Stimulated activated CD8-positive, alpha-beta memory T cell treated with anti-CD3 and anti-CD28 coated beads, Interleukin-7, amount 100 ng/mL, for 48 hours (primary cell): ENCODE measurements around the gene PNLDC1.
A peak's percentile ranks its signal among the peaks of the same experiment; 100 is the strongest.
"Not testable (repeated sequence)": the region's sequence is repeated elsewhere in the genome, so short reads cannot be mapped to it uniquely, and the experiment has no call there.

ENCODE experiments used
- DNase-seq, 2 donors: peaks; one replicate each; pipeline ENCODE4 v3.0.0-alpha.2; 2020; ENCODE audit warnings: low read depth in 1 of 2; ENCODE audit errors: extremely low read depth in 1 of 2

PNLDC1 gene

DNA sequence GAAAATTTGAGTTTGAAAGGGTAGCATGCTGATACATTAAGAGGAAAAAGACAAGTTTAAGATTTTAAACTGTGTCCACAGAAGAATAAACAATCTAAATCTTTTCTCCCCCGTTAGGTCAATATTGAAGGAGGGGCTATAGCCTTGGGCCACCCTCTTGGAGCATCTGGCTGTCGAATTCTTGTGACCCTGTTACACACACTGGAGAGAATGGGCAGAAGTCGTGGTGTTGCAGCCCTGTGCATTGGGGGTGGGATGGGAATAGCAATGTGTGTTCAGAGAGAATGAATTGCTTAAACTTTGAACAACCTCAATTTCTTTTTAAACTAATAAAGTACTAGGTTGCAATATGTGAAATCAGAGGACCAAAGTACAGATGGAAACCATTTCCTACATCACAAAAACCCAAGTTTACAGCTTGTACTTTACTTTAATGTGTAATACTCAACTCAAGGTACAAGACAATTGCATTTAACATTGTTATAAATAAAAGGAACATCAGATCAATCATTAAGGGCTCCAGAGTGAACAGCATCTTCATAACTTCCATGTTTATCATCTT, 21.5 kb upstream of the PNLDC1 start:
- DNase-seq = no peak

DNA sequence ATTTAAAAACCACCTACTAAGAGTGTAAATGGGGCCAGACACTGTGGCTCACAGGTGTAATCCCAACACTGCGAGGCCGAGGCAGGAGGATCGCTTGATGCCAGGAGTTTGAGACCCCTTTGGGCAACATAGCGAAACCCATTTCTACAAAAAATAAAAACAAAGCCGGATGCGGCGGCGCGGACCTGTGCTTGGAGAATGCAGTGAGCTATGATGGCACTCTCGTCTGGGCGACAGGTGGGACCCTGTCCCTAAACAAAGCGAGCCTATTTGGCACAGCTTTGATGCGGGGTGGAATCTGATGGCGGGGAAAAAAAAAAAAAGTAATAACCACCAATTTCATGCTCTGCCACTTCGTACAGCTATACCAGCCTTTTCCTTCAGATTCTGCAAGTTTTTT, 11.8 kb upstream of the PNLDC1 start:
- no peak for DNase-seq

GRCh38 chr6:159788753-159789376, 11.2 kb upstream of the PNLDC1 start:
- no peak for DNase-seq

- peak; percentile 98 to 100 for DNase-seq
Observed at GRCh38 chr6:159789377-159790148, 10.5 kb upstream of the PNLDC1 start, which contains the start of gene TCP1. Gene TCP1, minus strand, starts transcription at chr6:159789602. Its CDS starts 134 bp downstream, at chr6:159789468.

- DNase-seq = peak; percentile 71 to 93
Observed at GRCh38 chr6:159790149-159790955, 9.7 kb upstream of the PNLDC1 start, which contains the start of gene MRPL18. Gene MRPL18, plus strand, starts transcription at chr6:159790467. Its CDS starts 121 bp downstream, at chr6:159790588.

GRCh38 chr6:159790956-159791598, 9.0 kb upstream of the PNLDC1 start:
- no peak for DNase-seq

DNA sequence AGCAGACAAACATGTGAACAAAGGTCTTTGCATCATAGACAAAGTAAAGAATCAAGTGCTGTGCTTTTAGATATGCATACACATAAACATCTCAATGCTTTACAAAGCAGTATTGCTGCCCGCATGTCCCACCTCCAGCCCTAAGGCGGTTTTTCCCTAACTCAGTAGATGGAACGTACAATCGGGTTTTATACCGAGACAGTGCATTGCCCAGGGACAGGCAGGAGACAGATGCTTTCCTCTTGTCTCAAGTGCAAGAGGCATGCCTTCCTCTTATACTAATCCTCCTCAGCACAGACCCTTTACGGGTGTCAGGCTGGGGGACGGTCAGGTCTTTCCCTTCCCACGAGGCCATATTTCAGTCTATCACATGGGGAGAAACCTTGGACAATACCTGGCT, 5.1 kb upstream of the PNLDC1 start:
- not testable (repeated sequence) for DNase-seq

DNA sequence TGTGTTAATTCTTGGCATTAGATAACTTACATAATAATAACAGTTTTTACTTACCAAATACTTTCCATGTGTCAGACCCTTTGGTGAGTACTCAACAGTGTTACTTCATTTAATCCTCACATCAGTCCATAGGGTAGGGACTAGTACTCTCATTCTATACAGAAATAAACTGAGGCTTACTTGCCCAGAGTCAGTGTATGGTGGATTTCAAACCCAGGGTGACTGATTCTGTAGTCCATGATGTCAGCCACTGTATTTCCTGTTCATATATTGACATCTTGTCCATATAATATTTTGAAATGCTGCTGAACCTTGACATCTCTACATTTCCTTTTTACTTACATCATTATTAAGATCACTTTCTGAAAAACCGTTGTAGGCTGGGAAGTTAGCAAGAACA, 2.5 kb upstream of the PNLDC1 start:
- no peak for DNase-seq

GRCh38 chr6:159801935-159802334, 1.9 kb downstream of the PNLDC1 start:
- DNase-seq = no peak

DNA sequence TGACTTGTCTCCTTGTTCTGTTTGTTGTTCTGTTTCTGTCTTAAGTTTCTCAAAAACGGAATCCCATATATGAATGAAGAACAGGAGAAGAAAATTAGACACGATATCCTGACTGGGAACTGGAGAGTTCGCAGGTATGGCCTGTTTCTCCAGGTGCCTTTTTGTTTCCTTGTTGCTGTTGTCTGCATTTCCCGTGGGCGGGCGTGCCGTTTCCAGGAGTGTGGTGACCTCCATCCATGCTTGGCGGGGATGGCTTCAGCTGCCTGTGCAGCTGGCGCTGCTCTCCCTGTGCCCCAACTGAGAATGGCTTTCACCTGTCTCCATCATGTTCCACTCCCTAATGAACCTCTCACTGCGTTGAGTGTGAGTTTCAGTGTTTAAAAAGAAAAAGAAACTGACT, 4.4 kb downstream of the PNLDC1 start:
- DNase-seq = no peak

DNA sequence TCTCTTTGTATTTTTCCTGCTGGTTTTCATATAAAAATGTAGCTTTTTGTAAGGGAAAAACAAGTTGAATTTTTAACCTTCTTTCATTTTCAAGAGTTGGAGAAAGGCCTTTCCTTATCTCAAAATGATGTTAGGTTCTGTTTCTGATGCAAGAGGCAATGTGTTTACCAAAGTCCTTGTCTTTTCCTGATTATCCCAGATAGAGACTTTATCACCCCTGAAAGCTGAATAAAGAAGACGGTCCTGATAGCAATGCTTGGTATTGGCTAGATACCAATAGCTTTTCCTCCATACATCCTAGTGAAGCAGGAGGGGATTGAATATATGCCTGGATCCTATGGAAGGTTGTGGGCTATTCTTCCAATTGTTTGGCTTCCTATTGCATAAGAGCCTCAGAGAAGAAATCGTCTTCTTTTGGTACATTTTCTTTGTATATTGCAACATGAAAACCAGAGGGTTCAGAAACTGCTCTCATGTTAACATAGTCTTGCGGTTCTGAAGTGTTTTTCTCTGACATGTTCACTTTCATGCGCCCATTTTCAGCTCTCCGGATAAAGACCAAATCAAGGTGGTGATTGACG, 5.5 kb downstream of the PNLDC1 start:
- no peak for DNase-seq

DNA sequence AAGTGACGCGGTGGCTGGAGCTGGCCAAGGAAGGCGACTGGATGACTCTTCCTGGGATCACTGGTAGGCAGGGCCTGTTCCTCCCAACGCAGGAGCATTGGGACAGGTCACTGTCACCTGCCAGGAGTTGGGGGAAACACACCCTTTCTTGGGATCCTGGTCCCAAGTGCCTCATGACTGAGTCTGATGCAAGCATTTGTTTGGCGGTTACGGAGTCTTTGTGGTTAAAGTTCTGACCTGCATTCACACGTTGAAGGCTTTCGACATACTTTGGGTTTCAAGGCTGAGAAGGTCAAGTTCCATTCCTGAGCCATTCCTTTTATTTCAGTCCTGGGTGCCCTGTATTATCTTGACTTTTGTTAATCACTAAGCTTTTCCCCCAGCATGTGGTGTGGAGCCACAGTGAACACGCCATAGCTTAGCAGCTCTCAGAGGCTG, 6.0 kb downstream of the PNLDC1 start:
- no peak for DNase-seq

DNA sequence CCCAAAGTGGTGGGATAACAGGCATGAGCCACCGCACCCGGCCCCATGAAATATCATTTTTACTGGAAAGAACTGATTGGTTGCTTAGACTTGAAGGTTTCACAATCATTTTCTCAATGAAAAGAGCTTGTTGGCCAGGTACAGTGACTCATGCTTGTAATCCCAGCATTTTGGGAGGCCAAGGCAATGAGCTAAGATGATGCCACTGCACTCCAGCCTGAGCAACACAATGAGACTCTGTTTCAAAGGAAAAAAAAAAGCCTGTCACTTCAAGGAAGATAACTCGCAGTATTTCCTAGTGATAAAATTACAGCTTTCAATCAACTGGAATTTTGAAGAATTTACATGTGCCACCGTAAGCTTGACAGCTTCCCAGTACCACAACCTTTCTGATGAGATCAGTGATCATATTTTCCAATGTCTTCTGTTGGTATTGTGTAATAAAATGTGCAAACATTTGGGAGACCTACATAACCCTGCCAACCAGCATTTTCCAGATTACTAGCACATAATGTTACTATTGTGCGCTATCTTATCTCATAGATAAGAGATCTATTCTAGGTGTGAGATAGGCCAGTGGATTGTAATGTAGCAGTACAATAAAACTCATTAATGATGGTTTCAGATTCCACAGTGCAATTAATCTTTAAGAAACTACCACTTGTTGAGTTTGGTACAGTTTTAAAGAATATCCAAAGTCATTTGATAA, 7.2 kb downstream of the PNLDC1 start:
- no peak for DNase-seq

DNA sequence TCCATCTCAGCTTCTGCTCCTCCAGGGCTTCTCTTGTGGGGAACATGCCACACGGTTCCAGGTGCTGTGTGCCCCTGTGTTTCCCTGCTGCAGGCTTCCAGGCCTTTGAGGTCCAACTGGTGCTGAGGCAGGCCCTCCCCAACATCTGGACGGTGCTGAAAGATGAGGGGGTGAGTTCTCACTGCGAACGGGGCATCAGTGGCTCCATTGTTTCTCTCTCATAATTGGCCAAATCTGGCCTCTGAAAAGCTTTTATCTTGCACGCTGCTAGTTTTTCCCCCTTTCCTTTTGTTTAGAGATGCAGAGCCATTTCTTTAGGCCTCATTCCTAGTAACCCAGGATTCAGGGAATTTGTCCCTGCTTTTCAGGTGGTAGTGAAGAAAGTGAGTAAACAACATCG, 8.6 kb downstream of the PNLDC1 start:
- DNase-seq = no peak

GRCh38 chr6:159809149-159809548, 9.1 kb downstream of the PNLDC1 start:
- DNase-seq = no peak

DNA sequence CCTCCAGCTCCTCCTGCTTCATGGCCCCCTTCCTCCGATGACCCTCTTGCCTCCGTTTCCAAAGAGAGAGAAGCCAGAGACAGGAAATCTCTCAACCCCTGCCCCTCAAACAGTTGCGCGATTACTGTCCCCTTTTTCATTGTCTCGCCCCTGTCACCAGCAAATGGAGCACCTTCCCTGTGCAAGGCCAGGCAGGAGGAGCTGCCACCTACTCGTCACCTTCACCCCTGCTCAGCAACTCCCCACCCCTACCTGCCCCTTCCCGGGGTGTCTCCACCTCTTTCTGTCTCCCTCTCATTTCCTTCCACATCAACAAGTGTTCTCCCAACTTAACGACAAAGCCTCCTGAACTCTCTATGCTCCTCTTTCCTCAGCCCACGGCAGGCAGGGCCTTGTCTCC, 13.7 kb downstream of the PNLDC1 start:
- no peak for DNase-seq

DNA sequence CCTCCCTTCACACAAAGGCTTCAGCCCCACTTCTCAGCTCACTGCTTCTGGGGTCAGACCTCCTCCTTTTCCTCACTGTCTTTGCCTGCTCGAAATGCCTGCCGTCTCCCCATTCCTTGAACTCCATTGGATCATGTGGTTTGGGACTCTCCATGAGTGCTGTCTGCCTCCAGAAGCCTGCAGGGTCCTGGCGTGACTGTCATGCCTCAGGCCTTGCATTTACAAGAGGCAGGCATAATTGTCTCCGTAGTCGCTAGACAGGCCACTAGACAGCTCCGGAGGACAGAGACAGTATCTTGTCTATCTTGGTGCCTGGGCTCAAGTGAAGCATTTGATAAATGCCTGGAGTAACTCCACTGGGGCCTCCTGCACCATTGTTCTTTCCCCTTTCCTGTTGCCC, 15.3 kb downstream of the PNLDC1 start:
- no peak for DNase-seq

GRCh38 chr6:159816775-159817174, 16.7 kb downstream of the PNLDC1 start:
- not testable (repeated sequence) for DNase-seq

GRCh38 chr6:159817951-159818739, 18.1 kb downstream of the PNLDC1 start:
- no peak for DNase-seq
